Stimulated activated CD4-positive, alpha-beta T cell treated with anti-CD3 and anti-CD28 coated beads, Interleukin-1b, Interleukin-23, amount 100 ng/mL, for 48 hours (primary cell): ENCODE measurements around the gene SNX13.
A peak's percentile ranks its signal among the peaks of the same experiment; 100 is the strongest.
"Not testable (repeated sequence)": the region's sequence is repeated elsewhere in the genome, so short reads cannot be mapped to it uniquely, and the experiment has no call there.

Source experiments
- DNase-seq: peaks from one replicate; pipeline ENCODE4 v3.0.0-alpha.2; 2020

SNX13 gene

DNA sequence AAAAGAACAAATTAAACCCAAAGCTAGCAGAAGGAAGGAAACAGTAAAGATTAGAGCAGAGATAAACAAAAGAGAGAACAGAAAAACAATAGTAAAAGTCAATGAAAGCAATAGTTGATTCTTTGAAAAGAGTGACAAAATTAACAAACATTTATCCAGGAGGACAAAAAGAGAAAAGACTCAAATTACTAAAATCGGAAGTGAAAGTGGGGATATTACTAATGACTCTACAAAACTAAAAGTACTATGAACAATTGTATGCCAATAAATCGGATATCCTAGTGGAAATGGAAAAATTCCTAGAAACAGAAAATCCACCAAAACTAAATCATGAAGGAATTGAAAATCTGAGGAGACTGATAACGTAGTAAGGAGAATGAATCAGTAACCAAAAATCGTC lies 96.3 kb downstream of the SNX13 start:
- no peak for DNase-seq

DNA sequence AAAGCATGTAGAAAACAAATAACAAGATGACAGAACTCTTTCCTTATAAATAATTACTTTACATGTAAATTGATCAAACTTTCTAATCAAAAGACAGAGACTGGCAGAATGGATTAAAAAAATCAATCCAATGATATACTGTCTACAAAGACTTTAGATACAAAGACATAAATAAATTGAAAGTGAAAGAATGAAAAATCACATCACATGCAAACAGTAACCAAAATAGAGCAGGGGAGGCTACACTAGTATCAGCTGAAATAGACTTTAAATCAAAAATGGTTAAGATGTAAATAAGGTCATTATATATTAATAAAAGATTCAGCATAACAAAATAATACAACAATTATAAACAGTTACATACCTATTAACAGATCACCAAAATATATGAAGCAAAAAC lies 97.3 kb downstream of the SNX13 start:
- DNase-seq, result no peak

DNA sequence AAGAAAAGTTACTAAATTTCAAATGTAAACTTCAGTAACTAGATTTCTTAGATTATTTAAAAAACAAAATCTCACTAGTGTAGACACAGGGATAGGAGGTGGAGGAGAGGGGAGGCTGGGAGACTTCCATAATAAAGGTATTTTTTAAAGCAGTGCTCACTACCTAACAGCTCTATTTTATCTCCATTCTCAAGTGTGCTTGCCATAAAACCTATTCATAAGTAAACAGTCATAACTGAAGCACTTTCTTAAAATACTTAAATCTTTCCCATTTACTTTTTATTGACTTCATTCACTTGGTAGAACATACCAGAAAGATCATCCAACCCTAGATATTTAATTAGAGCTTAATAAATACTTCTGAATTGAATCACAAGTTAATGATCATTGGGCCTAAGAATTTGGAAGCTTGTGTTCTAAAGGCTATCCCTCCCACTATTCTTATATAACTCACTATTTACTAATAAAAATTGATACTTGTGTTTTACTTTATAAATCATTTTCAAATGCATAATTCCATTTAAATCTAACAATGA lies 107.4 kb downstream of the SNX13 start:
- DNase-seq, result no peak

DNA sequence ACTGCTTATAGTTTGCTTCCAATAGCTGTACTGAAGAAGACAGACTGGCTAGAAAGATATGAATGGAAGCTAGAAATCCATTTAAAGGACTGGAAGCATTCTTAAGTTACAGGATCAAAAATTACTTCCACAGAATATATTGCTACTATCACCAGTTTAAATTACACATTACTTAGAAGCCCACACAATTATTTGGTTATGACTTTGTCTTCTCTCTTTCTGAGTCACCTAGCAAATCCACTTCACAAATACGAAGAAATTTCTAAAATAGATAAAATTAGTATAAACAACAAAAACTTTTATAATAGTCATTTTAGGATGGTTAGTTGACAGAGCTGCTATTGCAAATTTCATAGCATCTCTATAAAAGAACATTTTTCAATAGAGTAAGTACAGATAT lies 108.1 kb downstream of the SNX13 start:
- no peak for DNase-seq

DNA sequence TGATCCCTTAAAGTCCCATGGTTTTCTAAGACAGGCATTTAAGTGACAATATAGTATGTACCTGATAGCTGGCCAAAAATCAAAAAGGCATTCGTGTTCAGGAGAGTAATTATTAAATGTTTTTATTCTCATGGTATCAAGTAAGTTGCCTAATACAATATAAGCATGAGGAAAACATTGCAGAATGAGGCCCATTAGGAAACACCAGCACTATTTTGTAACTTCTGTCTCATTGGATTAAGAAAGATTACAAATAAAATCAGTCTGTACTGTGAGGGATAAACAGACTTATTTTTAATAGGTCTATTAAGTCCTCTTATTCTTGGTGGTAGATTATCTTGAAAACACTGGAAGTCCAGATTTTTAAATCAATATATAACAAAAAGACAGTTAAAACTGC lies 110.1 kb downstream of the SNX13 start:
- DNase-seq, result no peak

DNA sequence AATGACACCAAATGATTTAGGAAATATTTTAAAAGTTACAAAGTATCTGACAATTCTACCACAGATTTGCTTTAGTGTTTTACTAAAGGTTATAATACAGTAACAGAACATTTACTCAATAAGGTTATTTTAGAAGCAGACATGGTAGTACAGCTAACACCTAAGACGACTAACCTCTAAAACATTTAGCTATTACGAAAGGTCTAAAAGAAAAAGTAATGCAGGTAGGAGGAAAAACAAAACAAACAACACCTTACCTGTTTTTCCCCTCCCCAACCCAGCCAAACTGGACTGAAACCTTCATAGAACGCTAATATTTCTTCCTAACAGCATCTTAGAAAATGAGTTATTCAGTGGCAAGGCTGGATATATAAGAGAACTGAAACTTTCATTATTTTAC lies 111.3 kb downstream of the SNX13 start:
- no peak for DNase-seq

DNA sequence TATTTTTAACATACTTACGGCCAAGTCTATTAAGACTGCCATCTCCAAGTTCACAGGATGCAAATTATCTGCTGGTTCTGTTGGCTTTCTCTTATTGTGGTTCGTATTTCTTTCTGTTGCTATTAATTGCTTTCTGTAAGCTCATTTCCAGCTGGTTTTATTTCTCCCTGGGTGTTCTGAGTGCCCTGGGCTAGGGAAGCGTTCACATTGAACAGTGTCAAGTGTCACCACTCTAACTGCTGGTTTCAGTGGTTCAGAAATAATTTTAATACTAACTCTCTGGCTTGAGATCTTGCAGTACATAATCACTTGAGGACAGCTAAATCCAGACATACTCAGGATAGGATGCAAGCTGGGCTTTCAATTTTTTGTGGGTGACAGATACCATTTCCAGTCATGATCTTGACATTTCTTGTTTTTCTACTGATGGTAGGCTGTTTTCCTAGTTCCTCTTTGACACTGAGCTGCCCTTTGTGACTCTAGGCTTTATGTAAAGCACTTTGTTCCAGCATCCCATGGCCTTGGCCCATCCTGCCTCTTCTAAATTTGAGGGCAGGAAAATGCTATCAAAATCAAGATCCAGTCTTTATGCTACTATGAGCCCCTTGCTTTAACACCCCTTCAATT lies 117.6 kb downstream of the SNX13 start:
- no peak for DNase-seq

GRCh38 chr7:17816903-17817302 lies 123.4 kb downstream of the SNX13 start:
- DNase-seq, result no peak

- no peak for DNase-seq
Observed at GRCh38 chr7:17815318-17815717, 125.0 kb downstream of the SNX13 start.

DNA sequence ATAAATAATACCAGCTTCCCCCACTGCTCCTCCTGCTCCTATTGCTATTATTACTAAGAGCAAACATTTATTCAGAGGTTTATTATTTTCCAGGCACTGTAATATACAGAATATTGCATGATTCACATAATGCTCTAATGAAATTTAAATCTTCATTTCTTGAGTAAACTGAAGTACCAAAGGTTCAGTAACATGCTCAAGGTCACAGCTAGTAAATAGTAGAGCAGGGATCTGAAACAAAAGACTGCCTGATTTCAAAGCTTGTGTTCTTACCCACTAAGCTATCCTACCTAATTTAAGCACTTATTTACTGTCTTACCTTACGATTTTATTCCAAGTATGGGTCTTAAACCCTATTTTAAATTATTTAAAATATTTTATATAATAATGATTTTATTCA lies 126.2 kb downstream of the SNX13 start:
- DNase-seq, result no peak

- DNase-seq, result not testable (repeated sequence)
Observed at GRCh38 chr7:17809215-17809614, 131.1 kb downstream of the SNX13 start.

- no peak for DNase-seq
Observed at GRCh38 chr7:17807242-17807641, 133.1 kb downstream of the SNX13 start.

GRCh38 chr7:17806631-17807030 lies 133.7 kb downstream of the SNX13 start:
- DNase-seq, result no peak

GRCh38 chr7:17802056-17802455 lies 138.2 kb downstream of the SNX13 start:
- peak; percentile 4 for DNase-seq

DNA sequence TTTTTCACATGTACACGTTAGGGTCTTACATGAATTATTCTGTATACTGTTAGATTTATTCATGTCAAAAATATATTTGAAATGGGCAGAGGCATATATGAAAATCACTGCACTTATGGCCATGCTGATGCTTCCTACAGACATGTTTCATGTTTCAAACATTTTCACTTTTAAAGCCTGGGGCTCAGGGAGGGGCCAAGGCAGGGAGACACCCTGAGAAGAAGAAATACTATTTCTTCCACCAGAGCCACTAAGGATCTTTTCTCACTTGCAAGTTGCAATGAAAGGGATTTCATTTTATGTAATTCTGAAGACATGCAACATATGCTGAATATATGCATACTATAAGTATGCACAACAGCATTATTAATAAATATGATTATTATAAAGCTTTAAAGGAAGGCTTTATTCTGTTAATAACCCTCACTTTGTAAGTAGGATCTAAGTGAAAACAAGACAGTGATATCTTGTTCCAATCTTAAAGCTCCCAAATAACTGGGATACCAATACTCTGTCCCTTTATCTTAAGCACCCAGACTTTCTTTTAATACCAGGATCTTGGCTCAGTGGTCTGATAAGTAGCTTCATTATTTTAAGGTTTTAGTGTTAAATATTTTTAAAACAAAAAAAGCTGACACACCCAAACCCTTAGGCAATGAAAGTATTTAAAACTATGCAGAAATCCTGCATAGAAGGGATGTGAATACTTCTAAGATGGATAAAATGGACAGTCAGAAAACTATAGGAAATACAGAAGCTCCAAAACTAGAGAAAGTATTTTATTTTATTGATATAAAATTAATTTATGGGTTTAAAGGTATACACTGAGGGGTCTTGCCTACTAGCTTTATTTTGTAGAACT lies 148.0 kb downstream of the SNX13 start:
- DNase-seq, result no peak

DNA sequence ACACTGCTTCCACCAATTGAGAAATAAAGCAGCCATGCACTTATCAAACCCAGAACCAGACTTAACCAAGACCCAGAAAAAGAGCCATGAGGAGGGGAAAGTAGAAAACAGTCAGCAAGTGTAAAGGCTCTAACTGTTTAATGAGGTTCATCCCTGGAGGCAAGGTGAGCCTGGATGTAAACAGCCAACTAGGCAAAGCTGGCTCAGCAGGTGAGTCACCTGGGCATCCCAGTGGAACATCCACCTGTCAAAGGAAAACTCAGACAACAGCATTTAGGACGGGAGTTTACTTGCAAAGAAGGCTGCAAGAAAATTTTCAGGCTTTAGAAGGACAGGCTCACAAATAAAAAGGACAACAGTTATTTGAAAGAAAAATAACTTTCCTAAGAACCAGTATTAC lies 153.0 kb downstream of the SNX13 start:
- DNase-seq, result no peak

GRCh38 chr7:17786314-17786852 lies 153.9 kb downstream of the SNX13 start:
- DNase-seq, result no peak

DNA sequence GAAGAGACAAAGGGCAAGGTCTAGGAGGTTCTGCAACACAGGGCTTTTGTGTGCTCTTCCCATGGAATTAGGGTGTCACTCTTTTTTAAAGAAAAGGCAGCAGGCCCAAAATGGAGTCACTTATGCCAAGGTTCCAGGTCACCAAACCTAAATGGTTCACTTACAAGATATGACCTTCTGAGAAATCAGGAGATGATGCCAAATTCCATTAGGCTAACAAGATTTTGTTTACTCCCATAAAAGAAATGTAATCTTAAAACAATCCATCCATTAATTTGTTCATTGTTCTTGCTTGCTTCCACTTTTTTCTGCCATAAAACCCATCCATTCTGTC lies 158.1 kb downstream of the SNX13 start:
- no peak for DNase-seq

- no peak for DNase-seq
Observed at GRCh38 chr7:17781491-17782215, 158.6 kb downstream of the SNX13 start.

- DNase-seq, result no peak
Observed at GRCh38 chr7:17779381-17779780, 160.9 kb downstream of the SNX13 start.

DNA sequence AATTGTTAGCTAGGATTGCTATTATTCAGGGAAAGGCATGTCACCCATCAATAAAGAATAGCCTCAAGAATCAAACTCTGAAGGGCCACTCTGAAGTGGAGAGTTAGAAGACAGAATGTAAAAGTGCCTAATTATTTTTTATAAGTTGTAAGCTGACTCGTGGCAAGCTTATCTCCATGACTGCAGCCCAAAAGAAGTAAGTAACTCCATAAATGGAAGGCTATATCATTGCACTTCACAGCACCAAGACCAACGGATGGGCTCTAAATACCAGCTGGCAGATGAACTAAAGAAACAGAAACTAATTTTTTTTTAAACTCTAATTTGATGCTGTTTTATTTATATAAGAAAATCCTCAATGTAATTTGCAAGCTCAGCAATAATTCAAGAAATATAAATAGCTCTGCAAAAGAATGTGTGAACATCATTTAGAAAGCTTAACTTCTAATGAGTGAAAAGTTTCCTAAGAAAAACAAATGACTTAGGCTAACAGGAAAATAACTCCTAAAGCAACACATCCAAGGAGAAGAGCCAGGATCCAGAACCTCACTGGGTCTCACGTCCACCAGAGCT lies 165.5 kb downstream of the SNX13 start:
- no peak for DNase-seq

- no peak for DNase-seq
Observed at GRCh38 chr7:17774248-17774647, 166.0 kb downstream of the SNX13 start.

- DNase-seq, result no peak
Observed at GRCh38 chr7:17773289-17773626, 167.0 kb downstream of the SNX13 start.
